HEK293 (cell line): Measurements from ENCODE around the gene IBA57.

ENCODE experiments used
- CTCF ChIA-PET: fragments of 350-600 bp; formaldehyde crosslinking; extraction: SDS; loops from one replicate; lab custom pipeline; 2021; ENCODE audit warnings: antibody characterized with exemption; lab: Yijun Ruan, JAX
- POLR2A ChIA-PET: fragments of 300-600 bp; formaldehyde crosslinking; extraction: SDS; loops from one replicate; lab custom pipeline; 2020; ENCODE audit warnings: antibody characterized with exemption, inconsistent platforms; lab: Yijun Ruan, JAX
- H3K27ac ChIP-seq: fragments of 200-500 bp; sonication (Bioruptor generic); 2 replicates; pipeline ENCODE4 v1.5.1; 2014; ENCODE audit warnings: low read depth, low read length, control low read depth, inconsistent platforms; ENCODE audit errors: extremely low read depth
- H3K36me3 ChIP-seq, 2 experiments: fragments of 200-500 bp in 1 of 2; sonication (Bioruptor generic) in 1 of 2; 1 replicate in 1 of 2; 2 replicates in 1 of 2; pipeline ENCODE4 v1.5.1; 2014 to 2017; ENCODE audit warnings: inconsistent platforms in 2 of 2, low read length in 2 of 2; ENCODE audit not compliant: control insufficient read depth in 2 of 2, insufficient read depth in 1 of 2
- H3K4me1 ChIP-seq: fragments of 200-500 bp; sonication (Bioruptor generic); 2 replicates; pipeline ENCODE4 v1.5.1; 2014; ENCODE audit warnings: mild to moderate bottlenecking, low read length, inconsistent platforms; ENCODE audit not compliant: control insufficient read depth, insufficient read depth
- H3K4me3 ChIP-seq: 2 replicates; pipeline ENCODE4 v1.5.1; 2011; ENCODE audit warnings: low read depth, mild to moderate bottlenecking, control low read depth, low read length, moderate library complexity
- H3K9me3 ChIP-seq: fragments of 200-500 bp; sonication (Bioruptor generic); 2 replicates; pipeline ENCODE4 v1.5.1; 2014; ENCODE audit warnings: low read depth, low read length, inconsistent platforms; ENCODE audit not compliant: control insufficient read depth, insufficient read depth
- EGR2 ChIP-seq: fragments of 450-650 bp; formaldehyde crosslinking; IDR thresholded peaks from 2 replicates; pipeline ENCODE4 v1.5.1; 2016; ENCODE audit warnings: low read depth, missing biosample characterization, missing genetic modification characterization
- KLF7 ChIP-seq: fragments of 450-650 bp; formaldehyde crosslinking; IDR thresholded peaks from 2 replicates; pipeline ENCODE4 v1.5.1; 2016; ENCODE audit warnings: missing biosample characterization, missing genetic modification characterization, borderline replicate concordance
- WT1 ChIP-seq: fragments of 450-650 bp; formaldehyde crosslinking; IDR thresholded peaks from 2 replicates; pipeline ENCODE4 v1.5.1; 2016; ENCODE audit warnings: missing biosample characterization, missing genetic modification characterization
- ZBTB20 ChIP-seq: fragments of 450-650 bp; formaldehyde crosslinking; IDR thresholded peaks from 2 replicates; pipeline ENCODE4 v1.5.1; 2016; ENCODE audit warnings: missing biosample characterization, missing genetic modification characterization
- ZFHX2 ChIP-seq: fragments of 450-650 bp; formaldehyde crosslinking; conservative IDR thresholded peaks from 2 replicates; pipeline ENCODE4 v1.5.1; 2016; ENCODE audit warnings: missing biosample characterization, missing genetic modification characterization
- ZIC2 ChIP-seq: fragments of 450-650 bp; formaldehyde crosslinking; IDR thresholded peaks from 2 replicates; pipeline ENCODE4 v1.5.1; 2016; ENCODE audit warnings: missing biosample characterization, missing genetic modification characterization
- ZNF121 ChIP-seq: fragments of 450-650 bp; formaldehyde crosslinking; IDR thresholded peaks from 2 replicates; pipeline ENCODE4 v1.5.1; 2016; ENCODE audit warnings: missing biosample characterization, missing genetic modification characterization
- ZNF2 ChIP-seq: fragments of 450-650 bp; formaldehyde crosslinking; IDR thresholded peaks from 2 replicates; pipeline ENCODE4 v1.5.1; 2016; ENCODE audit warnings: missing biosample characterization, missing genetic modification characterization
- ZNF335 ChIP-seq: fragments of 450-650 bp; formaldehyde crosslinking; conservative IDR thresholded peaks from 2 replicates; pipeline ENCODE4 v1.5.1; 2016; ENCODE audit warnings: missing biosample characterization, missing genetic modification characterization
- ZNF341 ChIP-seq: fragments of 450-650 bp; formaldehyde crosslinking; IDR thresholded peaks from 2 replicates; pipeline ENCODE4; 2016; ENCODE audit warnings: low read depth, missing biosample characterization, missing genetic modification characterization
- ZNF37A ChIP-seq: fragments of 450-650 bp; IDR thresholded peaks from 2 replicates; pipeline ENCODE4 v1.5.1; 2018; ENCODE audit warnings: missing biosample characterization, missing genetic modification characterization
- ZNF394 ChIP-seq: fragments of 450-650 bp; formaldehyde crosslinking; IDR thresholded peaks from 2 replicates; pipeline ENCODE4 v1.5.1; 2016; ENCODE audit warnings: missing biosample characterization, missing genetic modification characterization, mild to moderate bottlenecking, moderate library complexity, borderline replicate concordance
- ZNF600 ChIP-seq: fragments of 450-650 bp; formaldehyde crosslinking; IDR thresholded peaks from 2 replicates; pipeline ENCODE4 v1.5.1; 2016; ENCODE audit warnings: missing biosample characterization, missing genetic modification characterization
- ZNF660 ChIP-seq: fragments of 450-650 bp; IDR thresholded peaks from 2 replicates; pipeline ENCODE4 v1.5.1; 2018; ENCODE audit warnings: missing biosample characterization, mild to moderate bottlenecking, missing genetic modification characterization
- TF ChIP-seq, protein P1 (sequence below): fragments of 450-650 bp; formaldehyde crosslinking; IDR thresholded peaks from 2 replicates; pipeline ENCODE4 v1.5.1; 2016; ENCODE audit warnings: missing biosample characterization, missing genetic modification characterization
- TF ChIP-seq, protein P2 (sequence below): fragments of 450-650 bp; formaldehyde crosslinking; IDR thresholded peaks from 2 replicates; pipeline ENCODE4 v1.5.1; 2016; ENCODE audit warnings: missing biosample characterization, missing genetic modification characterization, borderline replicate concordance
- TF ChIP-seq, protein P3 (sequence below): fragments of 450-650 bp; formaldehyde crosslinking; IDR thresholded peaks from 2 replicates; pipeline ENCODE4 v1.5.1; 2016; ENCODE audit warnings: missing biosample characterization, missing genetic modification characterization, low read depth
- TF ChIP-seq, protein P4 (sequence below): fragments of 450-650 bp; formaldehyde crosslinking; optimal IDR thresholded peaks from 2 replicates; pipeline ENCODE3; 2016; ENCODE audit warnings: missing biosample characterization, mild to moderate bottlenecking, missing genetic modification characterization
- TF ChIP-seq, protein P5 (sequence below): fragments of 450-650 bp; formaldehyde crosslinking; IDR thresholded peaks from 2 replicates; pipeline ENCODE4 v1.5.1; 2016; ENCODE audit warnings: missing biosample characterization, missing genetic modification characterization

IBA57 gene

DNA sequence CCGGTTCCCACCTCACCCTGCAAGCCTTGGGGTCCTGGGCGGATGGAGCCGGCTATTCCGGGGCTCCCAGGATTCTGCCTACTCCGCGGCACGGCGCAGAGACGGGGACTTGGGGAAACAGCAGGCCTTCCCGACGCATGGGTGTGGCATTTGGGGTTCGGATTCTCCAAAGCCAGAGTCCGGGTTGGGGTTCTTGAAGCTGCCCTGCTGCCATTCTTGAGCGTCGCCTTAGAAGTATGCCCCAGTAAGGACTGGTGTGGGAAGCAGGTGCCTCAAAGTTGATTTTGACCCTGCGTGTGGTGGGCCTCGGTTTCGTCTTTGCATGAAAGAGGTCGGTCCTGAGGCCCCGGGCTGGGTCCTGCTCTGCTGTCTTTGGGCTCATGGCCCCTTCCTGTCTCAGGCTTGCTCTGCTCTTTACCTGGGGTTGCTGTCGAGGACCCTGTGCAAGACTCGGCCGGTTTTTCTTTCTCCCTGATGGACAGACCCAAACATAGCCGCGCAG is 24.8 kb upstream of the IBA57 start:
- Histone ChIP-seq H3K4me1 (peaks cover 13% of the 10 kb centered on the region), H3K9me3 (no peaks in the 10 kb centered on the region), H3K27ac (peak overlapping the region; percentile 74), H3K4me3 (peak overlapping the region; percentile 90), H3K36me3 (peaks cover 0 to 21% of the 10 kb centered on the region in 2 experiments; a peak in 1 of 3 replicates)
- ChIA-PET POLR2A (interaction anchor here (0.8 to 2.2 kb wide), 10 partner anchors 8 to 346 kb away, joined by 3 to 38 read pairs (median 4); partner anchors contain the start of genes IBA57, MRPL55 and RNF187), CTCF (interaction anchor here (0.6 to 2.2 kb wide), 3 partner anchors 10 to 29 kb away, joined by 3 to 12 read pairs (median 4); no protein-coding TSS in a partner anchor)
- TF ChIP-seq ZNF600, result 0 out of 2 replicates have a peak, but pooled peaks have one; percentile 4
- TF ChIP-seq, protein P1, sequence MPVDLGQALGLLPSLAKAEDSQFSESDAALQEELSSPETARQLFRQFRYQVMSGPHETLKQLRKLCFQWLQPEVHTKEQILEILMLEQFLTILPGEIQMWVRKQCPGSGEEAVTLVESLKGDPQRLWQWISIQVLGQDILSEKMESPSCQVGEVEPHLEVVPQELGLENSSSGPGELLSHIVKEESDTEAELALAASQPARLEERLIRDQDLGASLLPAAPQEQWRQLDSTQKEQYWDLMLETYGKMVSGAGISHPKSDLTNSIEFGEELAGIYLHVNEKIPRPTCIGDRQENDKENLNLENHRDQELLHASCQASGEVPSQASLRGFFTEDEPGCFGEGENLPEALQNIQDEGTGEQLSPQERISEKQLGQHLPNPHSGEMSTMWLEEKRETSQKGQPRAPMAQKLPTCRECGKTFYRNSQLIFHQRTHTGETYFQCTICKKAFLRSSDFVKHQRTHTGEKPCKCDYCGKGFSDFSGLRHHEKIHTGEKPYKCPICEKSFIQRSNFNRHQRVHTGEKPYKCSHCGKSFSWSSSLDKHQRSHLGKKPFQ, result peak; percentile 12; the same call in 1 of the 2 replicates
- TF ChIP-seq, protein P2, sequence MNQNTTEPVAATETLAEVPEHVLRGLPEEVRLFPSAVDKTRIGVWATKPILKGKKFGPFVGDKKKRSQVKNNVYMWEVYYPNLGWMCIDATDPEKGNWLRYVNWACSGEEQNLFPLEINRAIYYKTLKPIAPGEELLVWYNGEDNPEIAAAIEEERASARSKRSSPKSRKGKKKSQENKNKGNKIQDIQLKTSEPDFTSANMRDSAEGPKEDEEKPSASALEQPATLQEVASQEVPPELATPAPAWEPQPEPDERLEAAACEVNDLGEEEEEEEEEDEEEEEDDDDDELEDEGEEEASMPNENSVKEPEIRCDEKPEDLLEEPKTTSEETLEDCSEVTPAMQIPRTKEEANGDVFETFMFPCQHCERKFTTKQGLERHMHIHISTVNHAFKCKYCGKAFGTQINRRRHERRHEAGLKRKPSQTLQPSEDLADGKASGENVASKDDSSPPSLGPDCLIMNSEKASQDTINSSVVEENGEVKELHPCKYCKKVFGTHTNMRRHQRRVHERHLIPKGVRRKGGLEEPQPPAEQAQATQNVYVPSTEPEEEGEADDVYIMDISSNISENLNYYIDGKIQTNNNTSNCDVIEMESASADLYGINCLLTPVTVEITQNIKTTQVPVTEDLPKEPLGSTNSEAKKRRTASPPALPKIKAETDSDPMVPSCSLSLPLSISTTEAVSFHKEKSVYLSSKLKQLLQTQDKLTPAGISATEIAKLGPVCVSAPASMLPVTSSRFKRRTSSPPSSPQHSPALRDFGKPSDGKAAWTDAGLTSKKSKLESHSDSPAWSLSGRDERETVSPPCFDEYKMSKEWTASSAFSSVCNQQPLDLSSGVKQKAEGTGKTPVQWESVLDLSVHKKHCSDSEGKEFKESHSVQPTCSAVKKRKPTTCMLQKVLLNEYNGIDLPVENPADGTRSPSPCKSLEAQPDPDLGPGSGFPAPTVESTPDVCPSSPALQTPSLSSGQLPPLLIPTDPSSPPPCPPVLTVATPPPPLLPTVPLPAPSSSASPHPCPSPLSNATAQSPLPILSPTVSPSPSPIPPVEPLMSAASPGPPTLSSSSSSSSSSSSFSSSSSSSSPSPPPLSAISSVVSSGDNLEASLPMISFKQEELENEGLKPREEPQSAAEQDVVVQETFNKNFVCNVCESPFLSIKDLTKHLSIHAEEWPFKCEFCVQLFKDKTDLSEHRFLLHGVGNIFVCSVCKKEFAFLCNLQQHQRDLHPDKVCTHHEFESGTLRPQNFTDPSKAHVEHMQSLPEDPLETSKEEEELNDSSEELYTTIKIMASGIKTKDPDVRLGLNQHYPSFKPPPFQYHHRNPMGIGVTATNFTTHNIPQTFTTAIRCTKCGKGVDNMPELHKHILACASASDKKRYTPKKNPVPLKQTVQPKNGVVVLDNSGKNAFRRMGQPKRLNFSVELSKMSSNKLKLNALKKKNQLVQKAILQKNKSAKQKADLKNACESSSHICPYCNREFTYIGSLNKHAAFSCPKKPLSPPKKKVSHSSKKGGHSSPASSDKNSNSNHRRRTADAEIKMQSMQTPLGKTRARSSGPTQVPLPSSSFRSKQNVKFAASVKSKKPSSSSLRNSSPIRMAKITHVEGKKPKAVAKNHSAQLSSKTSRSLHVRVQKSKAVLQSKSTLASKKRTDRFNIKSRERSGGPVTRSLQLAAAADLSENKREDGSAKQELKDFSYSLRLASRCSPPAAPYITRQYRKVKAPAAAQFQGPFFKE (tag by site-specific recombination), result peak; percentile 26; the same call in 1 of the 2 replicates
- TF ChIP-seq ZNF660 (tag by site-specific recombination), result no peak
- TF ChIP-seq ZNF341 (tag by site-specific recombination), result 0 out of 2 replicates have a peak, but pooled peaks have one; percentile 6
- TF ChIP-seq ZNF37A, result no peak
- peak; percentile 91 for TF ChIP-seq ZBTB20 (tag by site-specific recombination)
- peak; percentile 96 for TF ChIP-seq ZNF335 (tag by site-specific recombination)
- TF ChIP-seq ZNF121 (tag by site-specific recombination), result 0 out of 2 replicates have a peak, but pooled peaks have one; percentile 4
- TF ChIP-seq ZIC2 (tag by site-specific recombination), result peak; percentile 54

DNA sequence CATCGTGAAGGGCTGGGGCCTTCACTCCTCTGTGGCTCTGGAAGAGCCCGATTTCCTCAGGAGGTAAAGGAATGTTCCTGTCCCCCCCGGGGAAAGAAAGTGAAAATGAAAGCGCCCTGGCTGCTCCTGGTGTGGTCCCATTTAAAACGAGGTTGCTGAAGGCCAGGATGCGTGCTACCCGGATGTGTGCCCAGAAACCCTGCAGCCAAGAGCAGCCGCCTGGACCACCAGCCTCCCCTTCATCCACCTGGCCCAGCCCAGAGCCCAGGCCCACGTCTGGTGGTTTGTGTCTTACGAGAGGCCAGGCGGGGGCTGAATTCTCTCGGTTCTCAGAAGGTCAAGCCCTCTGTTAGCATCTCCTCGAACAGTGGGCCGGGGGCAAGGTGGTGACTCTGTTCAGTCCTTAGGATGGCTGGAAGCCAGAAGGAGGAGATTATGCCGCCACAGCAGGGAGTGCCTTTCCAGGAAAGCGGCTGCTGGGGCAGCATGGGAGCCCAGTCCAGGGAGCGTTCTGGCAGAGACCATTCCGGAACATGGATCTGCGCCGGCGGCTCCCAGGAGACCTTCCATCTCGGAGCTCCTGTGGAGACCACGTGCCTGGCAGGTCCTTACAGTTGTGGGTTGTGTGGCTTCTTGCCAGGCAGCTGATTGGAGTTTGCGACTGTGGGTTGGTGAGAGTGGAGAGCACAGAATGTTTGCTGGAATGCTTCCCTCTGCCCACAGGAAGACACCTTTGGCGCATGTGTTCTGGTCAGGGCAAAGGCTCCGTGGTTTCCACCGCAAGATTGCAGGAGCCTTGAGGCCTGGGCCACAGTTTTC is 24.2 kb upstream of the IBA57 start:
- H3K4me3 ChIP-seq, result peak overlapping the region; percentile 90
- POLR2A ChIA-PET, result interaction anchor here (1.1 to 3.7 kb wide), 6 partner anchors 10 to 33 kb away, joined by 3 to 38 read pairs (median 8); partner anchors contain the start of genes IBA57 and MRPL55
- CTCF ChIA-PET, result interaction anchor here (0.9 to 2.2 kb wide), 3 partner anchors 11 to 25 kb away, joined by 4 to 23 read pairs (median 12); partner anchors contain the start of gene IBA57
- no peak overlapping the region for H3K27ac ChIP-seq
- H3K36me3 ChIP-seq, result peaks cover 0 to 27% of the 10 kb centered on the region in 2 experiments; a peak in 1 of 3 replicates
- H3K4me1 ChIP-seq, result peaks cover 13% of the 10 kb centered on the region
- H3K9me3 ChIP-seq, result no peaks in the 10 kb centered on the region
- TF ChIP-seq, protein P3, sequence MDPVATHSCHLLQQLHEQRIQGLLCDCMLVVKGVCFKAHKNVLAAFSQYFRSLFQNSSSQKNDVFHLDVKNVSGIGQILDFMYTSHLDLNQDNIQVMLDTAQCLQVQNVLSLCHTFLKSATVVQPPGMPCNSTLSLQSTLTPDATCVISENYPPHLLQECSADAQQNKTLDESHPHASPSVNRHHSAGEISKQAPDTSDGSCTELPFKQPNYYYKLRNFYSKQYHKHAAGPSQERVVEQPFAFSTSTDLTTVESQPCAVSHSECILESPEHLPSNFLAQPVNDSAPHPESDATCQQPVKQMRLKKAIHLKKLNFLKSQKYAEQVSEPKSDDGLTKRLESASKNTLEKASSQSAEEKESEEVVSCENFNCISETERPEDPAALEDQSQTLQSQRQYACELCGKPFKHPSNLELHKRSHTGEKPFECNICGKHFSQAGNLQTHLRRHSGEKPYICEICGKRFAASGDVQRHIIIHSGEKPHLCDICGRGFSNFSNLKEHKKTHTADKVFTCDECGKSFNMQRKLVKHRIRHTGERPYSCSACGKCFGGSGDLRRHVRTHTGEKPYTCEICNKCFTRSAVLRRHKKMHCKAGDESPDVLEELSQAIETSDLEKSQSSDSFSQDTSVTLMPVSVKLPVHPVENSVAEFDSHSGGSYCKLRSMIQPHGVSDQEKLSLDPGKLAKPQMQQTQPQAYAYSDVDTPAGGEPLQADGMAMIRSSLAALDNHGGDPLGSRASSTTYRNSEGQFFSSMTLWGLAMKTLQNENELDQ (tag by site-specific recombination), result no peak
- TF ChIP-seq KLF7, result no peak
- TF ChIP-seq, protein P4, sequence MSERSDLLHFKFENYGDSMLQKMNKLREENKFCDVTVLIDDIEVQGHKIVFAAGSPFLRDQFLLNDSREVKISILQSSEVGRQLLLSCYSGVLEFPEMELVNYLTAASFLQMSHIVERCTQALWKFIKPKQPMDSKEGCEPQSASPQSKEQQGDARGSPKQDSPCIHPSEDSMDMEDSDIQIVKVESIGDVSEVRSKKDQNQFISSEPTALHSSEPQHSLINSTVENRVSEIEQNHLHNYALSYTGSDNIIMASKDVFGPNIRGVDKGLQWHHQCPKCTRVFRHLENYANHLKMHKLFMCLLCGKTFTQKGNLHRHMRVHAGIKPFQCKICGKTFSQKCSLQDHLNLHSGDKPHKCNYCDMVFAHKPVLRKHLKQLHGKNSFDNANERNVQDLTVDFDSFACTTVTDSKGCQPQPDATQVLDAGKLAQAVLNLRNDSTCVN (tag by site-specific recombination), result peak; percentile 17
- peak; percentile 94 for TF ChIP-seq ZFHX2 (tag by site-specific recombination)
- TF ChIP-seq, protein P5, sequence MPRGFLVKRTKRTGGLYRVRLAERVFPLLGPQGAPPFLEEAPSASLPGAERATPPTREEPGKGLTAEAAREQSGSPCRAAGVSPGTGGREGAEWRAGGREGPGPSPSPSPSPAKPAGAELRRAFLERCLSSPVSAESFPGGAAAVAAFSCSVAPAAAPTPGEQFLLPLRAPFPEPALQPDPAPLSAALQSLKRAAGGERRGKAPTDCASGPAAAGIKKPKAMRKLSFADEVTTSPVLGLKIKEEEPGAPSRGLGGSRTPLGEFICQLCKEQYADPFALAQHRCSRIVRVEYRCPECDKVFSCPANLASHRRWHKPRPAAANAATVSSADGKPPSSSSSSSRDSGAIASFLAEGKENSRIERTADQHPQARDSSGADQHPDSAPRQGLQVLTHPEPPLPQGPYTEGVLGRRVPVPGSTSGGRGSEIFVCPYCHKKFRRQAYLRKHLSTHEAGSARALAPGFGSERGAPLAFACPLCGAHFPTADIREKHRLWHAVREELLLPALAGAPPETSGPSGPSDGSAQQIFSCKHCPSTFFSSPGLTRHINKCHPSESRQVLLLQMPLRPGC (tag by site-specific recombination), result 0 out of 2 replicates have a peak, but pooled peaks have one; percentile 50
- TF ChIP-seq ZNF2 (tag by site-specific recombination), result 0 out of 2 replicates have a peak, but pooled peaks have one; percentile 33
- TF ChIP-seq EGR2 (tag by site-specific recombination), result peak; percentile 92
- no peak for TF ChIP-seq WT1
- TF ChIP-seq ZNF394 (tag by site-specific recombination), result 0 out of 2 replicates have a peak, but pooled peaks have one; percentile 28
